HEK293 (cell line): ENCODE measurements around the gene AKAP11.

Experiments used
- CTCF ChIA-PET: fragments of 350-600 bp; formaldehyde crosslinking; extraction: SDS; loops from one replicate; lab custom pipeline; 2021; ENCODE audit warnings: antibody characterized with exemption; lab: Yijun Ruan, JAX
- POLR2A ChIA-PET: fragments of 300-600 bp; formaldehyde crosslinking; extraction: SDS; loops from one replicate; lab custom pipeline; 2020; ENCODE audit warnings: antibody characterized with exemption, inconsistent platforms; lab: Yijun Ruan, JAX
- H3K27ac ChIP-seq: fragments of 200-500 bp; sonication (Bioruptor generic); 2 replicates; pipeline ENCODE4 v1.5.1; 2014; ENCODE audit warnings: low read depth, low read length, control low read depth, inconsistent platforms; ENCODE audit errors: extremely low read depth
- H3K36me3 ChIP-seq, 2 experiments: fragments of 200-500 bp in 1 of 2; sonication (Bioruptor generic) in 1 of 2; 1 replicate in 1 of 2; 2 replicates in 1 of 2; pipeline ENCODE4 v1.5.1; 2014 to 2017; ENCODE audit warnings: inconsistent platforms in 2 of 2, low read length in 2 of 2; ENCODE audit not compliant: control insufficient read depth in 2 of 2, insufficient read depth in 1 of 2
- H3K4me1 ChIP-seq: fragments of 200-500 bp; sonication (Bioruptor generic); 2 replicates; pipeline ENCODE4 v1.5.1; 2014; ENCODE audit warnings: mild to moderate bottlenecking, low read length, inconsistent platforms; ENCODE audit not compliant: control insufficient read depth, insufficient read depth
- H3K4me3 ChIP-seq: 2 replicates; pipeline ENCODE4 v1.5.1; 2011; ENCODE audit warnings: low read depth, mild to moderate bottlenecking, control low read depth, low read length, moderate library complexity
- H3K9me3 ChIP-seq: fragments of 200-500 bp; sonication (Bioruptor generic); 2 replicates; pipeline ENCODE4 v1.5.1; 2014; ENCODE audit warnings: low read depth, low read length, inconsistent platforms; ENCODE audit not compliant: control insufficient read depth, insufficient read depth
- AEBP2 ChIP-seq: fragments of 450-650 bp; formaldehyde crosslinking; IDR thresholded peaks from 2 replicates; pipeline ENCODE4 v1.5.1; 2016; ENCODE audit warnings: missing biosample characterization, missing genetic modification characterization, borderline replicate concordance
- KLF7 ChIP-seq: fragments of 450-650 bp; formaldehyde crosslinking; IDR thresholded peaks from 2 replicates; pipeline ENCODE4 v1.5.1; 2016; ENCODE audit warnings: missing biosample characterization, missing genetic modification characterization, borderline replicate concordance
- PATZ1 ChIP-seq: fragments of 450-650 bp; formaldehyde crosslinking; IDR thresholded peaks from 2 replicates; pipeline ENCODE4 v1.5.1; 2016; ENCODE audit warnings: missing biosample characterization, missing genetic modification characterization
- PBX3 ChIP-seq: sonication (generic); formaldehyde crosslinking; IDR thresholded peaks from 2 replicates; pipeline ENCODE4 v1.8.1; 2022; ENCODE audit warnings: mild to moderate bottlenecking, moderate library complexity, missing genetic modification reagents
- PRDM2 ChIP-seq: fragments of 450-650 bp; formaldehyde crosslinking; IDR thresholded peaks from 2 replicates; pipeline ENCODE4 v1.5.1; 2016; ENCODE audit warnings: missing biosample characterization, missing genetic modification characterization, borderline replicate concordance
- REST ChIP-seq: fragments of 450-650 bp; formaldehyde crosslinking; IDR thresholded peaks from 2 replicates; pipeline ENCODE4 v1.5.1; 2016; ENCODE audit warnings: missing biosample characterization, missing genetic modification characterization
- SALL2 ChIP-seq: fragments of 450-650 bp; formaldehyde crosslinking; IDR thresholded peaks from 2 replicates; pipeline ENCODE4 v1.5.0; 2017; ENCODE audit warnings: missing biosample characterization, mild to moderate bottlenecking, missing genetic modification characterization, borderline replicate concordance
- ZBTB8A ChIP-seq: fragments of 450-650 bp; formaldehyde crosslinking; IDR thresholded peaks from 2 replicates; pipeline ENCODE4 v1.5.1; 2016; ENCODE audit warnings: missing biosample characterization, missing genetic modification characterization
- ZNF132 ChIP-seq: fragments of 450-650 bp; formaldehyde crosslinking; IDR thresholded peaks from 2 replicates; pipeline ENCODE4 v1.5.1; 2017; ENCODE audit warnings: missing biosample characterization, missing genetic modification characterization, borderline replicate concordance
- ZNF16 ChIP-seq: fragments of 450-650 bp; formaldehyde crosslinking; IDR thresholded peaks from 2 replicates; pipeline ENCODE4 v1.5.1; 2016; ENCODE audit warnings: low read depth, missing biosample characterization, missing genetic modification characterization
- ZNF19 ChIP-seq: fragments of 450-650 bp; formaldehyde crosslinking; IDR thresholded peaks from 2 replicates; pipeline ENCODE4; 2016; ENCODE audit warnings: missing biosample characterization, missing genetic modification characterization, low read depth
- ZNF280D ChIP-seq: fragments of 450-650 bp; formaldehyde crosslinking; IDR thresholded peaks from 2 replicates; pipeline ENCODE4 v1.5.1; 2016; ENCODE audit warnings: missing biosample characterization, missing genetic modification characterization
- ZNF37A ChIP-seq: fragments of 450-650 bp; IDR thresholded peaks from 2 replicates; pipeline ENCODE4 v1.5.1; 2018; ENCODE audit warnings: missing biosample characterization, missing genetic modification characterization
- ZNF514 ChIP-seq: fragments of 450-650 bp; formaldehyde crosslinking; IDR thresholded peaks from 2 replicates; pipeline ENCODE4 v1.5.1; 2016; ENCODE audit warnings: missing biosample characterization, missing genetic modification characterization
- ZNF561 ChIP-seq: fragments of 450-650 bp; IDR thresholded peaks from 2 replicates; pipeline ENCODE4 v1.5.1; 2018; ENCODE audit warnings: missing biosample characterization, missing genetic modification characterization, borderline replicate concordance
- ZNF610 ChIP-seq: fragments of 450-650 bp; formaldehyde crosslinking; IDR thresholded peaks from 2 replicates; pipeline ENCODE4 v1.5.1; 2016; ENCODE audit warnings: missing biosample characterization, missing genetic modification characterization, borderline replicate concordance
- ZNF776 ChIP-seq: fragments of 450-650 bp; formaldehyde crosslinking; IDR thresholded peaks from 2 replicates; pipeline ENCODE4 v1.5.0; 2017; ENCODE audit warnings: missing biosample characterization, missing genetic modification characterization, borderline replicate concordance

Gene AKAP11

GRCh38 chr13:42223681-42224080 lies 48.3 kb upstream of the AKAP11 start:
- TF ChIP-seq REST (tag by site-specific recombination) (no peak), ZNF19 (tag by site-specific recombination) (no peak), ZNF132 (tag by site-specific recombination) (no peak), KLF7 (no peak), ZNF610 (tag by site-specific recombination) (no peak), PBX3 (CRISPR knock-in tag) (no peak), ZNF37A (tag by site-specific recombination) (no peak), AEBP2 (no peak)
- Histone ChIP-seq H3K4me3 (no peak overlapping the region), H3K4me1 (no peaks in the 10 kb centered on the region), H3K27ac (no peak overlapping the region), H3K36me3 (peaks cover 3 to 11% of the 10 kb centered on the region in 2 experiments), H3K9me3 (no peaks in the 10 kb centered on the region)
- ChIA-PET POLR2A (no interaction called here), CTCF (no interaction called here)

- Histone ChIP-seq H3K9me3 (no peaks in the 10 kb centered on the region), H3K4me3 (no peak overlapping the region), H3K27ac (no peak overlapping the region), H3K4me1 (no peaks in the 10 kb centered on the region), H3K36me3 (peaks cover 3 to 8% of the 10 kb centered on the region in 2 experiments)
- ChIA-PET CTCF (no interaction called here), POLR2A (no interaction called here)
- TF ChIP-seq ZNF280D (tag by site-specific recombination) (no peak), ZNF16 (tag by site-specific recombination) (no peak), ZNF561 (tag by site-specific recombination) (no peak), ZBTB8A (tag by site-specific recombination) (no peak), PATZ1 (tag by site-specific recombination) (no peak), ZNF514 (tag by site-specific recombination) (no peak), ZNF776 (tag by site-specific recombination) (no peak), PRDM2 (tag by site-specific recombination) (no peak), SALL2 (tag by site-specific recombination) (no peak)
Observed at GRCh38 chr13:42225051-42225450, 46.9 kb upstream of the AKAP11 start.
